GM18907 (cell line): ENCODE measurements around the gene KLF11.

ENCODE experiments used
- ATAC-seq: cut with Tn5 transposase; IDR thresholded peaks from one replicate; pipeline ENCODE4 v1.9.1; 2021; ENCODE audit warnings: mild to moderate bottlenecking, moderate library complexity; ENCODE audit not compliant: unreplicated experiment

Gene KLF11

GRCh38 chr2:10061221-10061925 lies 18.0 kb downstream of the KLF11 start:
- no peak for ATAC-seq

GRCh38 chr2:10062931-10063365 lies 19.6 kb downstream of the KLF11 start:
- no peak for ATAC-seq

GRCh38 chr2:10063566-10063965 lies 20.2 kb downstream of the KLF11 start:
- no peak for ATAC-seq

- ATAC-seq: no peak
Measured at GRCh38 chr2:10064932-10065772, 21.8 kb downstream of the KLF11 start.

- no peak for ATAC-seq
Measured at GRCh38 chr2:10065773-10066055, 22.4 kb downstream of the KLF11 start.

- no peak for ATAC-seq
Measured at GRCh38 chr2:10067330-10067729, 24.0 kb downstream of the KLF11 start.

GRCh38 chr2:10067881-10068280 lies 24.5 kb downstream of the KLF11 start:
- ATAC-seq: no peak

GRCh38 chr2:10071176-10071575 lies 27.8 kb downstream of the KLF11 start:
- ATAC-seq: no peak

GRCh38 chr2:10071595-10071994 lies 28.2 kb downstream of the KLF11 start:
- ATAC-seq: no peak

- peak; percentile 75 for ATAC-seq
Measured at GRCh38 chr2:10072656-10073480, 29.5 kb downstream of the KLF11 start.

GRCh38 chr2:10073706-10074105 lies 30.4 kb downstream of the KLF11 start:
- ATAC-seq: no peak

- ATAC-seq: no peak
Measured at GRCh38 chr2:10075101-10075500, 31.8 kb downstream of the KLF11 start.

GRCh38 chr2:10075571-10076209 lies 32.3 kb downstream of the KLF11 start:
- ATAC-seq: no peak

- ATAC-seq: no peak
Measured at GRCh38 chr2:10076511-10076910, 33.2 kb downstream of the KLF11 start.

GRCh38 chr2:10076988-10077527 lies 33.7 kb downstream of the KLF11 start:
- ATAC-seq: no peak

- no peak for ATAC-seq
Measured at GRCh38 chr2:10078001-10078400, 34.7 kb downstream of the KLF11 start.

GRCh38 chr2:10078704-10079265 lies 35.4 kb downstream of the KLF11 start:
- ATAC-seq: no peak

GRCh38 chr2:10079266-10079869 lies 36.0 kb downstream of the KLF11 start:
- peak; percentile 31 for ATAC-seq

- peak; percentile 36 for ATAC-seq
Measured at GRCh38 chr2:10079870-10080535, 36.7 kb downstream of the KLF11 start, which contains the start of gene CYS1. TSS of gene CYS1 (minus strand) at chr2:10080411. CDS start at chr2:10080223, 188 bp downstream.
